HG03039 (cell line): ENCODE results near the gene FJX1.
A peak's percentile ranks its signal among the peaks of the same experiment; 100 is the strongest.

Experiments
- ATAC-seq: cut with Tn5 transposase; IDR thresholded peaks from one replicate; pipeline ENCODE4 v1.9.1; 2021; ENCODE audit warnings: mild to moderate bottlenecking, moderate library complexity; ENCODE audit not compliant: unreplicated experiment

Gene FJX1

GRCh38 chr11:35617687-35618496 is at the start of gene FJX1:
Gene FJX1, plus strand, starts transcription at chr11:35618460. Its CDS starts 177 bp downstream, at chr11:35618637.
- ATAC-seq = no peak

GRCh38 chr11:35571696-35572095 is 46.6 kb upstream of the FJX1 start:
- no peak for ATAC-seq

- no peak for ATAC-seq
Measured at GRCh38 chr11:35579557-35580396, 38.5 kb upstream of the FJX1 start.

GRCh38 chr11:35580397-35580781 is 37.9 kb upstream of the FJX1 start:
- ATAC-seq = no peak

- no peak for ATAC-seq
Measured at GRCh38 chr11:35582033-35582432, 36.2 kb upstream of the FJX1 start.

- ATAC-seq = no peak
Measured at GRCh38 chr11:35583126-35583525, 35.1 kb upstream of the FJX1 start.

GRCh38 chr11:35583843-35584242 is 34.4 kb upstream of the FJX1 start:
- no peak for ATAC-seq

- ATAC-seq = no peak
Measured at GRCh38 chr11:35584321-35584720, 33.9 kb upstream of the FJX1 start.

GRCh38 chr11:35585416-35585815 is 32.8 kb upstream of the FJX1 start:
- no peak for ATAC-seq

GRCh38 chr11:35586222-35586621 is 32.0 kb upstream of the FJX1 start:
- no peak for ATAC-seq

GRCh38 chr11:35587972-35588371 is 30.3 kb upstream of the FJX1 start:
- ATAC-seq = no peak

- ATAC-seq = no peak
Measured at GRCh38 chr11:35588627-35589026, 29.6 kb upstream of the FJX1 start.

- ATAC-seq = no peak
Measured at GRCh38 chr11:35589281-35589680, 29.0 kb upstream of the FJX1 start.

GRCh38 chr11:35590412-35590811 is 27.8 kb upstream of the FJX1 start:
- no peak for ATAC-seq

- no peak for ATAC-seq
Measured at GRCh38 chr11:35593143-35593542, 25.1 kb upstream of the FJX1 start.

GRCh38 chr11:35594680-35595079 is 23.6 kb upstream of the FJX1 start:
- no peak for ATAC-seq

- peak; percentile 72 for ATAC-seq
Measured at GRCh38 chr11:35598254-35599125, 19.8 kb upstream of the FJX1 start.

- no peak for ATAC-seq
Measured at GRCh38 chr11:35600331-35600838, 17.9 kb upstream of the FJX1 start.

GRCh38 chr11:35602160-35602793 is 16.0 kb upstream of the FJX1 start:
- ATAC-seq = no peak

GRCh38 chr11:35602979-35603378 is 15.3 kb upstream of the FJX1 start:
- ATAC-seq = no peak
